Central memory CD8-positive, alpha-beta T cell (primary cell): ENCODE results near the gene LMO1.

Source experiments
- ATAC-seq: fragments of 150-1000 bp; cut with Tn5 transposase; replicated peaks from 2 replicates; pipeline ENCODE4 v1.10.0; 2022; ENCODE audit warnings: mild to moderate bottlenecking, moderate FRiP score, moderate number of reproducible peaks; ENCODE audit not compliant: poor library complexity, severe bottlenecking; ENCODE audit errors: extremely low read depth
- DNase-seq, 2 donors: peaks; one replicate each; pipeline ENCODE4 v3.0.0; 2021; ENCODE audit warnings: low spot score in 2 of 2
- H3K27ac Mint-ChIP-seq: one replicate; pipeline ENCODE4 v1.8.0; 2022; ENCODE audit warnings: low read depth, mild to moderate bottlenecking, moderate library complexity, mixed read lengths
- H3K27me3 Mint-ChIP-seq: one replicate; pipeline ENCODE4 v1.8.0; 2022; ENCODE audit warnings: mixed read lengths
- H3K36me3 Mint-ChIP-seq: one replicate; pipeline ENCODE4 v1.8.0; 2022; ENCODE audit warnings: mild to moderate bottlenecking, moderate library complexity, mixed read lengths; ENCODE audit not compliant: insufficient read depth
- H3K4me1 Mint-ChIP-seq: one replicate; pipeline ENCODE4 v1.8.0; 2022; ENCODE audit warnings: mixed read lengths
- H3K4me3 Mint-ChIP-seq: one replicate; pipeline ENCODE4 v1.8.0; 2022; ENCODE audit warnings: mild to moderate bottlenecking, moderate library complexity, mixed read lengths
- H3K9me3 Mint-ChIP-seq: one replicate; pipeline ENCODE4 v1.8.0; 2022; ENCODE audit warnings: mixed read lengths

The LMO1 gene

DNA sequence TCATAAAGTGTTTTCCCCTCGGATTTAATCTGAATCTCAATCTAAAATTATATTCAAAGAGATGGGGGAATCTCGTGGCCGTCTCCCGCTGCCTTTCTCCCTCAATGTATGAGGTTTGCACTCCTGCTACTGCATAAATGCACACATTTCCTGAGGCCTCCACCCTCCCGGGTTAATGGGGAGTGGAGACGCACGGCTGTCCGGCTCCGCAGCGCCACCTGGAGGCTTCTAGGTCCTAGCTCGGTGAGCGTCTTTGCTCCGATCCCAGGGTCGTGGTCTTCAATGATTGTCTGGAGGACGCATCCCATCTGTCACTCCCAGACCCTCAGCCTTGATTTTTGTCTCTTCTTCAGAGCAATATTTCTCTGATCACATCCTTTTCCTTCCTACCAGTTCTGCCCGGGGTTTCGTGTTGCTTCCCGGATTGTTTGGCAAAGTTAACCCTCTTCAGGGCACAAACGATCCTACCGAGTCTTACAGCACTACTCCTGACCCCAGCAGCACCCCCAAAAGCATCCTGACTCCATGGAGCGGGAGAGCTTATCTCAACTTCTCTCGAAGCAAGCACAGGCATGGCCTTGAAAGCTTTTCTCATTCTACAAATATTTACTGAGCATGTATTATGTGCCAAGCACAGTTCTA lies at the start of gene LMO1:
TSS of gene LMO1 (minus strand) at position 110 of the 642 bp plus-strand sequence. CDS start 516 bp downstream, outside the sequence.
- Mint-ChIP-seq H3K27me3 (peaks cover 86% of the 10 kb centered on the region), H3K4me3 (peak within 1 kb of the TSS; percentile 63), H3K9me3 (no peaks in the 10 kb centered on the region), H3K4me1 (peaks cover 13% of the 10 kb centered on the region), H3K27ac (no peak within 1 kb of the TSS), H3K36me3 (no peaks in the 10 kb centered on the region)
- peak; percentile 47 to 58 for DNase-seq
- ATAC-seq, result peak; percentile 54

DNA sequence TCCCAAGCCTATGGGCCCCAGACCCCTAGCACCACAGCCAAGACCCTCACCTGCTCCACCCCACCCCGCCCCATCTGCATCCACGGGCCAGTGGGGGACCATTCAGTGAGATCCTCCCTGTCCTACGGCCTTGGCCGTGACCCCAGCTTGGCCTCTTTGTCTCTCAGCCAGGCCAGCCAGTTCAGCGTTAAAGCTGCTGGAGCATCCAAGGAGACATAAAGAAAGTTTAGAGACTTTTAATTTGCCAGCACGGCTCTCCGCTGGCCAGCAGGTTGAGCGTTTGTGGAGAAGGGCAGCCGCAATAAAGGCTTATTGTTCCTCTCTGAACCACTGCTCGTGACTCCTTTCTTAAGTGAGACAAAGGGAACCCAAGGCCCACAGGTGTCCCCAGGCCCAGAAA lies 49.3 kb upstream of the LMO1 start:
- DNase-seq (no peak), ATAC-seq (no peak)
- Mint-ChIP-seq H3K9me3 (no peaks in the 10 kb centered on the region), H3K27me3 (peaks cover 11% of the 10 kb centered on the region), H3K4me3 (no peak overlapping the region), H3K36me3 (no peaks in the 10 kb centered on the region), H3K4me1 (no peaks in the 10 kb centered on the region), H3K27ac (no peak overlapping the region)

DNA sequence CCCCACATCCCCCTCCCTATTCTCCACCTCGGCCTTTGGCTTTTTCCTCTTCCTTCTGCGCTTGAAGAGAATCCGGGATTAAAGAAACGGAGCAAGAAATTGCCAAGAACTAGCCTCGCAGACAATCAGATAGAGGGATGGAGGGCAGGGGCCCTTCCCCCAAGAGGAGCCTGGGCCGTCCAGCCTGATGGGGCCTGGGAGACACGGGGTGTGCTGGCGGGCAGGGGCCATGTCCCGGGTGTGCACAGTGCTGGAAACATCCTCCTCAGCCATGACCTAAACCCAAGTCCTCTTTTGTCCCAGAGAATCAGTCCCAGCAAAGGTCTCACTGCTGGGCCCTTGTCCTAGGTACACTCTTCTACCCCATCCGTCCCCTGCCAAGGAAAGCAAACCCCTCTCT lies 47.7 kb upstream of the LMO1 start:
- H3K36me3 Mint-ChIP-seq, result no peaks in the 10 kb centered on the region
- DNase-seq, result no peak
- ATAC-seq, result no peak
- H3K4me1 Mint-ChIP-seq, result no peaks in the 10 kb centered on the region
- H3K4me3 Mint-ChIP-seq, result no peak overlapping the region
- no peak overlapping the region for H3K27ac Mint-ChIP-seq
- H3K9me3 Mint-ChIP-seq, result no peaks in the 10 kb centered on the region
- peaks cover 6% of the 10 kb centered on the region for H3K27me3 Mint-ChIP-seq

DNA sequence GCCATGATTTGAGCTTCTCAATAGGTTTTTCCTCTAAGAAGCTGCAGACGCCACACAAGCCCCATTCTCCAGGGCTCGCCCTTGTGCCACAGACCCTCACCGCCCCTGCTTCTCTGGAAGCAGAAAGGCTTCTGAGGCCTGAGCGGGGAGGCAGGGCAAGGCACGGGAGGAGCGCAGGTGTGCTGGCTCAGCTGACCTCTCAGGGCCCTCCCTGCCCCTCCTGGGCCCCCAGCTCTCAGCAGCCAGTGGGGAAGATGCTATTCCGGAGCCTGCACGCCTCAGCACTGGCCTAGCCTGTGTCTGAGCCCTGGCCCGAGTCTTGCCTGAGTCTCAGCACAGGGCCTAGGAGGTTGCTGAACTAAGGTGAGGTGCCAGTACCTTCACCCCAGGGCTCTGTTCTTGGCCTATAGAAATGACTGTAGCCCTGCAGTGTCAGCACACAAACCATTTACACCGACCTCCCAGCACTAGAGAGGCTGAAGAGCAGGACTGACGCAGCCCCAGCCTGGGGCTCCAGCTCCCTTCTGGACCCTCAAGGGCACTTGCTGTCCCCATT lies 47.1 kb upstream of the LMO1 start:
- no peak for ATAC-seq
- Mint-ChIP-seq H3K4me3 (no peak overlapping the region), H3K4me1 (no peaks in the 10 kb centered on the region), H3K36me3 (no peaks in the 10 kb centered on the region), H3K27me3 (peaks cover under 1% of the 10 kb centered on the region), H3K9me3 (no peaks in the 10 kb centered on the region), H3K27ac (no peak overlapping the region)
- DNase-seq, result no peak

DNA sequence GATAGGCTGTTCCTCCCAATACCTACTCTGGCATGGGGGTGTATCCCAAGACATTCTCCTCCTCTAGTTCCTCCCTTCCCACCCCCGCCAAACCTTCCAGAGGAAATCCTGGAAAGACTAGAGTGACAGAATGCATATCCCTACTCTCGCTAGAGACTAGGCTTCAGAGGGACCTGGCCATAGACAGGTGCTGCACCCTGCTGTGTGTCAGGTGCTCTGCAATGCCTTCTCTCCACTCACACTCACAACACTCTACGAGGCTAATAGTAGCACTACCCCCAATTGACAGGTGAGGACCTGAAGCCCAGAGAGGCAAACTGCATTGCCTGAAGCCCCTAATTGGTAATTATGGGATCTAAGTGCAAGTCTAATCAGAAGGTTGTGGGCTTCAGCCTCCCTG lies 46.2 kb upstream of the LMO1 start:
- Mint-ChIP-seq H3K9me3 (peaks cover under 1% of the 10 kb centered on the region), H3K4me1 (no peaks in the 10 kb centered on the region), H3K4me3 (no peak overlapping the region), H3K36me3 (no peaks in the 10 kb centered on the region), H3K27me3 (no peaks in the 10 kb centered on the region), H3K27ac (no peak overlapping the region)
- DNase-seq (no peak), ATAC-seq (no peak)

DNA sequence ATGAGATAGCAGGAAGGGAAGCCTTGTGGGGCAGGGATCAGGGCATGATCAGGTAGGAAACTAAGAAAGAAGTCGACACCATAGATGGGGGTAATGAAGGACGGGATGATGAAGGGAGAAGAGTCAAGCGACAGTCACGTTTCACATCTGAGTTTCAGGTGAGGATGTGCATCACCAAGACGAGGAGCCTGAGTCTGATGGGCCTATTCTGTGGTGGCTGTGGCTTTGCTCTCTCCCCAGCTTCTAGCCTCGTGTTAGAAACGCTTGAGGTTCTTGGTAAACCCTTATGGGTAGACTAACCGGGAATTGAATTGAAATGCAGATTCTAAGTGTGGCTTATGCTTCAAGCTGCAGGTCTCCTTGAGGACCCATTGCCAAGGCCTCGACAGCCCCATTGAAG lies 45.6 kb upstream of the LMO1 start:
- Mint-ChIP-seq H3K36me3 (no peaks in the 10 kb centered on the region), H3K27ac (no peak overlapping the region), H3K4me1 (no peaks in the 10 kb centered on the region), H3K4me3 (no peak overlapping the region), H3K9me3 (peaks cover 6% of the 10 kb centered on the region), H3K27me3 (no peaks in the 10 kb centered on the region)
- DNase-seq (no peak), ATAC-seq (no peak)

DNA sequence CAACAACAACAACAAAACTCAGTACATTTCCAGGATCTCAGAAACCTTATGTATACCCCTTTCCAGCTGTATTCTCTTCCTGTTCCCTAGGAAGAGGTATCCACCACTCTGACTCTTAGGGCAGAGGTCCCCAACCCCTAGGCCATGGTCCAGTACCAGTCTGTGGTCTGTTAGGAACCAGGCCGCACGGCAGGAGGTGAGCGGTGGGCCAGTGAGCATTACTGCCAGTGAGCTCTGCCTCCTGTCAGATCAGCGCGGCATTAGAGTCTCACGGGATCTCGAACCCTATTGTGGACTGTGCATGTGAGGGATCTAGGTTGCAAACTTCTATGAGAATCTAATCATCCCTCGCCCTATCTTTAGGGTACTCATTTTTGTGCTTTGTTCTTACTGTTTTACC lies 43.9 kb upstream of the LMO1 start:
- ATAC-seq, result no peak
- Mint-ChIP-seq H3K36me3 (no peaks in the 10 kb centered on the region), H3K4me3 (no peak overlapping the region), H3K9me3 (peaks cover 6% of the 10 kb centered on the region), H3K27me3 (peaks cover 11% of the 10 kb centered on the region), H3K4me1 (no peaks in the 10 kb centered on the region), H3K27ac (no peak overlapping the region)
- no peak for DNase-seq

DNA sequence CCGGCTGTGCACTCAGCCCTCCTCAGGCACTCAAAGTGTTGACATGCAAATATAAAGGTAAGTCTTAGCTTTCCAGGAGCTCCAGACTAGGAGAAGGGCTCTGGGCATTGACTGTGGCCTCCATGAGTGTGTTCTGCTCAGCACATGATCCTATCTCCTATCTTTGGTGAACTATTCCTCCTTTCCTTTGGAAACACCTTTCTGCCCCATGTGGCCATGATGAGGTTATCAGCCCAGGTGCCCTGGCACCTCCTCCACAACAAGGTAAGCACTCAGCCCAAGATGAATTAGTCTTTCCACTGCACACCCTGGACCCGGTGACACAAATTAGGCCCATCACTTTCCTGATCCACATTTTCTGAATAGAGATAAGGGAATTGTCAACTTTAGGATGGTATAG lies 37.9 kb upstream of the LMO1 start:
- DNase-seq (no peak), ATAC-seq (no peak)
- H3K9me3 Mint-ChIP-seq, result peaks cover 6% of the 10 kb centered on the region
- no peaks in the 10 kb centered on the region for H3K4me1 Mint-ChIP-seq
- H3K36me3 Mint-ChIP-seq, result peaks cover 3% of the 10 kb centered on the region
- no peak overlapping the region for H3K4me3 Mint-ChIP-seq
- peaks cover 46% of the 10 kb centered on the region for H3K27me3 Mint-ChIP-seq
- H3K27ac Mint-ChIP-seq, result no peak overlapping the region

DNA sequence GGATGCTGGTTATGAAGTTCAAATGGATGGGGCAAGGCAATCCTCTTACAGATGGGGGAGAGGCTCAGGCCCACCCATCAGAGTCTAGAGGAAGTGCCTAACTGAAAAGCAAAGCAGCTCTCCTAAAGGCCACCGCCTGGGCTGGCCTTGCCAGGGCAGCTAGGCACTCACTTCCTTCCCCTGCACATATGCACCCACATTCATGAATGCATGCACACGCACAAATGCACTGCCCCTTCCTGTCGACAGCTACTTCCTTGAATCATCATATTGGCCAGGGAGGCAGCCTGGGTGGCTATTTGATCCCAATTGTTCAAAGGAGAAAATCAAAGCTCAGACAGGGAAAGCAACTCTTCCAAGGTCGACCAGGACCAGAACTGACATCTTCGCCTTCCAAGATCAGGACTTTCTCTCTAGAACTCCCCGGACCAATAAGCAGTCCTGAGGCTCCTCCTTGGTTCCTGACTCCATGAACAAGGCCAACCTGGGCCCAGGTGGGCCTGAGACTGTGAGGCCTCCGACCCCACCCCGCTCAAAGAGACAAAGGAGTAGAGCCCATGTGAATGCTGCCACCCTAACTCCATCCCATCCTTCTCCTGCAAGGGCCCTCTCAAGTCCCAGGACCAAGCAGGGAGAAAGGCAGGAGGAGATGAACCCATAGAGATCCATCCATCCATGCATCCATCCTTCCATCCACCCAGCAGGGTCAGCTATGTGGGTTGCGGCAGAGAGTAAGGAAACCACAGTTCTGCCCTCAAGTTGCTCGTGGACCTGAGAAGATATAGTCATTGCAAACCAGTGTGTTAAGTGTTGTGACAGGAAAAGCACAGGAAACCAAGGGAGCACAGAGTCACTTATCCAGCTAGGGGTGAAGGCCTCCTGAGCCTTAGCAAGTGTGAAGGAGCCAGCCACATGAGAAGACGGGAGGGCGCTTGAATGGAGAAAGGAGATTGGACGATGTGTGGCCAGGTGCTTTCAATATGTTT lies 35.4 kb upstream of the LMO1 start:
- no peak overlapping the region for H3K27ac Mint-ChIP-seq
- H3K4me1 Mint-ChIP-seq, result no peaks in the 10 kb centered on the region

DNA sequence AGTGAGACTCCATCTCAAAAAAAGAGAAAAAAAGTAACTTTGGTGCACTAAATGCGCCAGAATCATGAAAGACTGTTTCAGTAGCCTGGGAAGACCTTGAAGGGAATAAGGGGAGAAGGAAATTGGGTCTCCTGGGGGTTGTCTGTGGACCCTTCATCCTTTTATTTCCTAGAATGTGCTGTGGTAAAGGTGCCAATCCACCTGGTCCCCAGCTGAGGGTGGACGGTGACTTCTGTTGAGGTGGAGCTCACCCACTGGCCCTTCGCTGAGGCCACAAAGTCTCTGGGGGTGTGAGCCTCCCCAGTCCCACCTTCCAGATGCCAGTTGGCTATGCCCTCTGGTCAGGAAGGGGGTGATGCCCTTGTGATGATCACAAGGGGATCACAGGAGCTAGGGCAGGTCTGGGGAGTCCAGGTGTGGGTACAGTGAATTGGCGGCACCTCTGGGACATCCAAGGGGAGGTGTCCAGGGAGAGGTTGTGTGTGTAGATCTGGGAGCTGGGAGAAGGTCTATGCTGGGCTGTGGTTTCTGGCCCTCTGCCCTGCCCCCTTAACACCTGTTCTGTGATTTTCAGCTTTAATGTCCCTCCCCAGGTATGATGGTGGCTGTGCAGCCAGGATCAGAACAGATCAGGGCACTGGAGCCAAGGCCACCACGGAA lies 34.2 kb upstream of the LMO1 start:
- Mint-ChIP-seq H3K4me3 (no peak overlapping the region), H3K27ac (no peak overlapping the region), H3K4me1 (no peaks in the 10 kb centered on the region), H3K9me3 (no peaks in the 10 kb centered on the region), H3K36me3 (peaks cover 3% of the 10 kb centered on the region), H3K27me3 (peaks cover 38% of the 10 kb centered on the region)
- DNase-seq (no peak), ATAC-seq (no peak)

More for the DNA sequence above, 35.4 kb upstream of the LMO1 start:
- Mint-ChIP-seq H3K27me3 (peaks cover 46% of the 10 kb centered on the region), H3K36me3 (peaks cover 3% of the 10 kb centered on the region), H3K9me3 (no peaks in the 10 kb centered on the region), H3K4me3 (no peak overlapping the region)
- DNase-seq, result no peak
- no peak for ATAC-seq

DNA sequence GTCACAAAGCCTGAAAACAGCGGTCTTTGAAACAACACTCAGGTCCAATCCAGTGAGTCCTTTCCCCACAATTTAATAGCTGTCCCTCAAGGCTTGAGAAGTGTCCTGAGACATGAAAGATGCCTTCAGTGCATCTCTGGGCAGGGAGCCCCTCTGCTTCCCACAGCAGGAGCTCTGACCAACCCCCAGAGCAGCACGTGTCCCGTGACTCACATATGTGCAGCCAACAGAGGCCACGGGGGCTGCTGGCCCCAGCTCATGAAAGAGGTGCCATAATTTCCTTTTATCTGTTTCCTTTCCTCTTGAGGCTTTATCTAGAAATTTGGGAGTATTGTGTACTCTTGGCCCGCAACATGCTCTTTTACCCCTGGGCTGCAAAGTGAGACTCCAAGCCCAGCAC lies 33.2 kb upstream of the LMO1 start:
- peaks cover 28% of the 10 kb centered on the region for H3K27me3 Mint-ChIP-seq
- H3K4me3 Mint-ChIP-seq, result no peak overlapping the region
- H3K4me1 Mint-ChIP-seq, result no peaks in the 10 kb centered on the region
- no peaks in the 10 kb centered on the region for H3K9me3 Mint-ChIP-seq
- ATAC-seq (no peak), DNase-seq (no peak)
- no peak overlapping the region for H3K27ac Mint-ChIP-seq
- peaks cover 3% of the 10 kb centered on the region for H3K36me3 Mint-ChIP-seq

DNA sequence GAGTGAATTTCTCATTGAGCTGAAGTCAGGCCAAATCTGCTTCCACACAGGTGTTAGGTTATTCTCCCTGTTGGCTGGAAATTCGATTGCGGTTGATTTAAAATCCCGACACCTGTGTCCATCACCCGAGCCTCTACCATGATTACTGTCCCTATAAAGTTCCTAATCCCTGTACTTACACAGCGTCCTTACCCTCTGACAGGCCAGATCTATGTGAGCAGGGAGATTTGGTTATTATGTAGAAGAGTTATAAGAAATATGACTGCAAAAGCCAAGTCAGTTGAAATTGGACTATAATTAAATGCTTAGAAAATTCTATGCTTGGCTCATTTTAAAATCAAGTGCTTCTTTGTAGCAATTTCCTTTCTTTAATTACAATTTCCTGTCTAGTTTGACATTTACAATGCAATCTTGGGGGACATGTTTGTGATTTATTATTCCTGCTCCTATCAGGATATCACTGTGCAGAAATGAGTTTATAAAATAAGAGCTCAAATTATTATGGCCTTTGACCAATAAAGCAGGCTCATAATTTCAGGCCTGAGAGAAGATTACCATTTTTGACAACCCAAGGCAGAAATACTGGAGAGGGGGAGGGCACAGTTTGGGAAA lies 32.5 kb upstream of the LMO1 start:
- DNase-seq, result no peak
- ATAC-seq, result no peak
- Mint-ChIP-seq H3K4me1 (no peaks in the 10 kb centered on the region), H3K9me3 (no peaks in the 10 kb centered on the region), H3K27ac (no peak overlapping the region), H3K36me3 (peaks cover 3% of the 10 kb centered on the region), H3K4me3 (no peak overlapping the region), H3K27me3 (peaks cover 23% of the 10 kb centered on the region)
